ENCODE measurements around the gene SLC12A3.

- no peak for TF ChIP-seq SP1 (IDR thresholded peaks at IDR 0.05)
- no peak for TF ChIP-seq ZNF384 (IDR thresholded peaks at IDR 0.05)
- no peak for TF ChIP-seq SUZ12 (IDR thresholded peaks at IDR 0.05)
- no peak for TF ChIP-seq ARNT (IDR thresholded peaks at IDR 0.05)
- no peak for TF ChIP-seq FOXK2 (IDR thresholded peaks at IDR 0.05)
- TF ChIP-seq FOXM1 (IDR thresholded peaks at IDR 0.05; ENCODE audit: borderline replicate concordance): no peak
- TF ChIP-seq FOXA1 (IDR thresholded peaks at IDR 0.05): no peak
- TF ChIP-seq HDGF (IDR thresholded peaks at IDR 0.05; ENCODE audit: borderline replicate concordance): no peak
- TF ChIP-seq LEF1 (IDR thresholded peaks at IDR 0.05; ENCODE audit: borderline replicate concordance): no peak
Measured at GRCh38 chr16:56941856-56942331, 76.9 kb downstream of the SLC12A3 start.
